ENCODE measurements around the gene CACNA1B. TPM values are rescaled to one million over a fixed set of nuclear protein-coding genes. Genes with fewer than 3 reads are reported as not detected.

CACNA1B gene
- total and polyA plus RNA-seq, 2 of the 4 experiments (the other 2 are of a cell fraction), result 0.02 TPM; not detected in 1

DNA sequence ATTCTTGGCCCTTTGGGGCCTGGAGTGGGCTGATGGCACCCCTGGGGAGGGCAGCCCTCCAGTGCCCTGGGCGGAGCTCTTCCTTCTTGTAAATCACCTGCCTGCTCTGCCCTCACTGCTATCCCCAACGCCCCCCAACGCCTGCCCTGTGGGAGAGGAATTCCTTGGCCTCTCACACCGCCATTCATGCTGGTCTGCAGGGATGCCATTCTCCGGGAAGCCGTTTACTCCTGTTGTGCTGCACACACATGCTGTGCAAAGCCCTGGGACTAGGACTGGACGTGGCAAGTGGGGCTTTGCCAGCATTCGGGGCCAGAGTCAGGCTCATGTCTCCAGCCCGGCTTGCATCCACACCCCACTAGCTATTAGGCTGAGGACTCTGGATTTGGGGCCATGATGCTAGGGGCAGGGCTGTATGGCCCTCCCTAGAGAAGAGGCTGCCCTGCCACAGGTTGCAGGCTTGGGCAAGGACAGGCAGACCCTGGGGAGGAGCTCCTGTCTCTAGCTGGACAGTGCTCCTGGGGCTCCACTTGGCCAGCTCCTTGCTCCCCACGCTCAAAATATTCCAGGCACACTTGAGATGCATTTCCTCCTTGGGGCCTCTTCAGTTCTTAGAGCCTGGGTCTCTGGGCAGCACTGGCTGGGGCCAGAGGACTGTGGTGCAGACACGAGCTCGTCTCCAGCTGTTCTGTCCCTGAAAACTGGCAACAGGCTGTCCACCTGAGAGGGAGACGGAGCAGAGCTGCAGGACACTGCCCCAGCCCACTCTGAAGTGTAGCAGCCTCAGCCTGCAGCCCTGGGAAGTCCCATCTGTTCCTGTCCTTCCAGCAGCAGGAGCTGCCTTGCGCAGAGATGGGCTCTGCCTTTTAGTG lies 226.9 kb downstream of the CACNA1B start (continued):
- TF ChIP-seq, protein P1, sequence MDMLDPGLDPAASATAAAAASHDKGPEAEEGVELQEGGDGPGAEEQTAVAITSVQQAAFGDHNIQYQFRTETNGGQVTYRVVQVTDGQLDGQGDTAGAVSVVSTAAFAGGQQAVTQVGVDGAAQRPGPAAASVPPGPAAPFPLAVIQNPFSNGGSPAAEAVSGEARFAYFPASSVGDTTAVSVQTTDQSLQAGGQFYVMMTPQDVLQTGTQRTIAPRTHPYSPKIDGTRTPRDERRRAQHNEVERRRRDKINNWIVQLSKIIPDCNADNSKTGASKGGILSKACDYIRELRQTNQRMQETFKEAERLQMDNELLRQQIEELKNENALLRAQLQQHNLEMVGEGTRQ (IDR thresholded peaks at IDR 0.05; ENCODE audit: low read depth, low read length), result no peak

DNA sequence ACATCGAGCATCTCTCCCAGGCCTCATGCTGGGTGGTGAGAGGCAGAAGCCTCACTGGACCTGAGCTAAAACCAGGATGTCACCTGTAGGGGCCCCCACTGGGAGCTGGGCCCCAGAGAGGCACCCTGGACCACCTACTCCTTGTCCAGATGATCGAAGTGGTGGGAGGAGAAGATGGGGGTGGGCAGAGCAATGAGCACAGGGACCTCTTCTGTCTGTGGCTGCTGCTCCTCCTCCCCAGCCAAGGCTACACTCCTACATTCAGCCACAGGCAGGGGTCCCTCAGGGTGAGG lies 227.5 kb downstream of the CACNA1B start:
- Histone ChIP-seq H3K9me3 (ENCODE audit: control insufficient read depth, insufficient read depth, low read length) (peaks cover 60% of the 10 kb centered on the region), H3K56ac (ENCODE audit: extremely low read depth, insufficient read depth, low read length) (no peak overlapping the region), H2AFZ (replicated peaks; ENCODE audit: low read length, poor library complexity) (no peak overlapping the region), H2BK20ac (ENCODE audit: low read depth, low read length) (no peak overlapping the region), H3K4me2 (ENCODE audit: low read depth, low read length) (no peak overlapping the region), H3K27me3 (ENCODE audit: control insufficient read depth, insufficient read depth, low read length) (no peaks in the 10 kb centered on the region), H2AK9ac (replicated peaks; ENCODE audit: low read depth, low read length, poor library complexity) (no peak overlapping the region), H3K27ac (ENCODE audit: insufficient read depth, low read length) (no peak overlapping the region), H3K14ac (replicated peaks; ENCODE audit: low read depth, low read length) (no peak overlapping the region), H3K9me1 (ENCODE audit: insufficient read depth, low read length) (no peaks in the 10 kb centered on the region), H2BK5ac (ENCODE audit: low read depth, low read length, poor library complexity, severe bottlenecking) (no peak overlapping the region), H3K4ac (ENCODE audit: low read depth, low read length) (no peak overlapping the region), H4K5ac (ENCODE audit: low read depth, low read length) (no peak overlapping the region), H2BK120ac (ENCODE audit: low read depth, low read length) (no peak overlapping the region), H3K36me3 (ENCODE audit: control insufficient read depth, insufficient read depth, low read length) (no peaks in the 10 kb centered on the region), H3K4me1 (ENCODE audit: control insufficient read depth, insufficient read depth, low read length) (no peaks in the 10 kb centered on the region), H2BK15ac (ENCODE audit: low read depth, low read length) (no peak overlapping the region), H2AK5ac (ENCODE audit: low read depth, low read length) (no peak overlapping the region), H3K23ac (ENCODE audit: low read depth, low read length) (no peak overlapping the region), H3K4me3 (ENCODE audit: insufficient read depth, low read depth, low read length) (no peak overlapping the region), H3K18ac (ENCODE audit: low read depth, low read length) (no peak overlapping the region), H4K20me1 (ENCODE audit: insufficient read depth, low read length) (no peaks in the 10 kb centered on the region), H4K91ac (ENCODE audit: insufficient read depth, low read depth, low read length) (no peak overlapping the region), H4K8ac (ENCODE audit: low read depth in 2 of 2, low read length in 2 of 2) (no peak overlapping the region), H3K79me1 (ENCODE audit: low read depth in 1 of 2, low read length in 2 of 2) (no peaks in the 10 kb centered on the region), H3K9ac (ENCODE audit: low read depth, low read length) (no peak overlapping the region)
- no TSS peak for BruUV-seq (replicated peaks)
- POLR2A ChIA-PET (ENCODE audit: unreplicated experiment), result no interaction called here
- dilution Hi-C loops (cut with HindIII; ENCODE audit: low sequenced_read_pairs, unreplicated experiment) (no loop called here), in situ Hi-C loops (cut with MboI; ENCODE audit: low sequenced_read_pairs) (no loop called here), intact Hi-C loops (cut with micrococcal nuclease) (no loop called here)
- DNase-seq, result no peak
- no CpG with 5 or more reads among the region's 2 CpGs for WGBS, 2 experiments (ENCODE audit: extremely low coverage in 2 of 2, insufficient read length in 1 of 2)
- no peak for ATAC-seq (ENCODE audit: low read depth)
- CTCF ChIA-PET, result no interaction called here
- TF ChIP-seq CEBPB (IDR thresholded peaks at IDR 0.05; ENCODE audit: low read depth, low read length), result no peak
- TF ChIP-seq, protein P1 (IDR thresholded peaks at IDR 0.05; ENCODE audit: low read depth, low read length), result no peak
- TF ChIP-seq MAFK (IDR thresholded peaks at IDR 0.05; ENCODE audit: low read depth, low read length), result no peak
- no peak for TF ChIP-seq MXI1 (IDR thresholded peaks at IDR 0.05; ENCODE audit: borderline replicate concordance, low read depth, low read length)
- no peak for TF ChIP-seq RAD21 (IDR thresholded peaks at IDR 0.05; ENCODE audit: low read length)
- TF ChIP-seq, protein P2, sequence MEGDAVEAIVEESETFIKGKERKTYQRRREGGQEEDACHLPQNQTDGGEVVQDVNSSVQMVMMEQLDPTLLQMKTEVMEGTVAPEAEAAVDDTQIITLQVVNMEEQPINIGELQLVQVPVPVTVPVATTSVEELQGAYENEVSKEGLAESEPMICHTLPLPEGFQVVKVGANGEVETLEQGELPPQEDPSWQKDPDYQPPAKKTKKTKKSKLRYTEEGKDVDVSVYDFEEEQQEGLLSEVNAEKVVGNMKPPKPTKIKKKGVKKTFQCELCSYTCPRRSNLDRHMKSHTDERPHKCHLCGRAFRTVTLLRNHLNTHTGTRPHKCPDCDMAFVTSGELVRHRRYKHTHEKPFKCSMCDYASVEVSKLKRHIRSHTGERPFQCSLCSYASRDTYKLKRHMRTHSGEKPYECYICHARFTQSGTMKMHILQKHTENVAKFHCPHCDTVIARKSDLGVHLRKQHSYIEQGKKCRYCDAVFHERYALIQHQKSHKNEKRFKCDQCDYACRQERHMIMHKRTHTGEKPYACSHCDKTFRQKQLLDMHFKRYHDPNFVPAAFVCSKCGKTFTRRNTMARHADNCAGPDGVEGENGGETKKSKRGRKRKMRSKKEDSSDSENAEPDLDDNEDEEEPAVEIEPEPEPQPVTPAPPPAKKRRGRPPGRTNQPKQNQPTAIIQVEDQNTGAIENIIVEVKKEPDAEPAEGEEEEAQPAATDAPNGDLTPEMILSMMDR (conservative IDR thresholded peaks at IDR 0.05; ENCODE audit: low read depth, low read length), result no peak
- no peak for TF ChIP-seq RCOR1 (IDR thresholded peaks at IDR 0.05; ENCODE audit: insufficient replicate concordance, low read length)
- TF ChIP-seq SMC3 (IDR thresholded peaks at IDR 0.05; ENCODE audit: low read depth, low read length), result no peak
- TF ChIP-seq FOS (IDR thresholded peaks at IDR 0.05; ENCODE audit: low read depth, low read length), result no peak
- no peak for TF ChIP-seq MAZ (IDR thresholded peaks at IDR 0.05; ENCODE audit: borderline replicate concordance, low read depth, low read length)
- no peak for TF ChIP-seq CHD1 (IDR thresholded peaks at IDR 0.05; ENCODE audit: low read depth, low read length)
- TF ChIP-seq BHLHE40 (IDR thresholded peaks at IDR 0.05; ENCODE audit: low read depth, low read length), result no peak

Measured in IMR-90 (cell line).